HG03159 (cell line): ENCODE results near the gene MYL1.

Source experiments
- ATAC-seq: cut with Tn5 transposase; IDR thresholded peaks from one replicate; pipeline ENCODE4 v1.9.1; 2021; ENCODE audit warnings: mild to moderate bottlenecking, moderate library complexity; ENCODE audit not compliant: unreplicated experiment

The MYL1 gene

DNA sequence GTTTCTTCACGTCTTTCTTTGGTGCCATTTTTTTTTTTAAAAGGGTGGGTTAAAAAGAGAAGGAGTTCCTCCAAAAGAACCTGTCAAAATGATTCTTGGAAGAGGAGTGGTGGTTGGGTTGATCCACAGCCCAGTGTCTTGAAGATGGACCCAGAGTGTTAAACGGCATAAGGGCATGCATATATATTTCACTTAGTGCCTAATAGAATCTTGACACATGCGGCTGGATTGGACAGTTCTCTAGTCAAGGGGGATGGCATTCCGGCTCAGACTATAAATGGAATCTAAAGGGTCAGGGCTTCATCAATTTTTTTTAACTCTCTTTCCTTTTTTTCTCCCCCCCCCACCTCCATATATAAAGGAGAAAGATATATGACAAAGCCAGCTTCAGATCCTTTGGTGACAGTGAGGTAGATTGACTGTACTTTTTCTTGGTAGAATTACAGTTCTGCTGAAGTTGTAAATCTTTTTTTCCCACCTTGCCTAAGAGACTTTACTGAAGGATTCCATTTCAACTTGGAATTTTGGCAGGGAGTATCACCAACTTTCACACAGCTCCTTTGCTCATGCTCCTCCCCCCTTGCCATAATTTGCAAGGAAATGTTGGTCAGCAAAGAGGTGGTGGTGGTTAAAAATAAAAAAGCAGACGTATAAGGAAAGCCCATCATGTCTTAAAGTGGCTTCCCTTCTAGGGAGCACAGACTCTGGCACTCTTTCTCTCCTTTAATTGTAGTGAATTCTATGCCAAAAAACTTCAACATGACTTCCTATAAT is at the start of gene MYL1:
MYL1 (minus strand) TSS at position 160 of the 774 bp plus-strand sequence; CDS start at position 28, 132 bp downstream.
- ATAC-seq: no peak

DNA sequence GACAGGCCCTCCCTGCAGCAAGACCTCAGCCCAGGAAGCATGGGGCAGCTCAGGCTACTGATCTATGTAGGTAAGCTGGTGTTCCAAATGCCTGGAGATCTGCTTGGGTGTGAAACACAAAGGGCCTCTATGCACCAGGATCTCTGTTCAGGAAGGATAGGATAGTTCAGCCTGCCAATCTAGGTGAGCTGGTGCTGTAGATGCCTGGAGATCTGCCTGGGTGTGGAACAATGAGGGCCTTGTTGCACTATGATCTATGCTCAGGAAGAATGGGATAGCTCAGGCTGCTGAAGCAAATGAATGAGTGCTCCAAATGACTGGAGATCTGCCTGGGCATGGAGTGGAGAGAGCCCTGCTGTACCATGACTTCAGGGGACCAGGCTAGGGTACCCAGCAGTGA is 48.9 kb upstream of the MYL1 start:
- no peak for ATAC-seq

DNA sequence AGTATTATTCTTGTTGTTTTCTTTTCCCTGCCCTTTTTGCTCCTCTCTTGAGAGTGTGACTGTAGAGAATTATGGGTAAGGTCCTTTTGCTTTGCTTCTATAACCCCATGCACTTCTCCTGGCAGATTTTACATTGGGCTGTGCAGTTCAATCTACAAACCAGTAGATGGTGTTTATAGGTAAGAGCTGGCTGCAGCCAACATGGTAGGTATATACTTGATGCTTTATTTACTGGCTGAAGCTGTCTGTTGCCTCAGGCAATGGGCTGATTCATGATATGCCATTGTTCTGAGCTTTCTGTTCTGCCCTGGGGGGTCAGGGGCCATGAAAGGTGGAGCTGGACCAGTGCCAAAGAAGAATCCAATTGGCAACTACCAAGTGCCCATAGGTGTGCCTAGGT is 48.3 kb upstream of the MYL1 start:
- ATAC-seq: peak; percentile 71

DNA sequence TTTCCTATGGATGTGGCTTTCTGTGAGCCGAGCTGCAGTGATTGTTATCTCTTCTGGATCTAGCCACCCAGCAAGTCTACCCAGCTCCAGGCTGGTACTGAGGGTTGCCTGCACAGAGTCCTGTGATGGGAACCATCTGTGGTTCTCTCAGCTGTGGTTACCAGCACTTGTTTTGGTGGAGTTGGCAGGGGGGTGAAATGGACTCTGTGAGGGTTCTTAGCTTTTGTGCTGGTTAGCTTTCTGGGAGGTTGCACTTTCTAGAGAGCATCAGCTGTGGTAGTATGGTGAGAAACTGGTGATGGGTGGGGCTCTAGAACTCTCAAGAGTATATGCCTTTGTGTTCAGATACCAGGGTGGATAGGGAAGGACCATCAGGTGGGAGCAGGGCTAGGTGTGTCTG is 45.4 kb upstream of the MYL1 start:
- no peak for ATAC-seq

DNA sequence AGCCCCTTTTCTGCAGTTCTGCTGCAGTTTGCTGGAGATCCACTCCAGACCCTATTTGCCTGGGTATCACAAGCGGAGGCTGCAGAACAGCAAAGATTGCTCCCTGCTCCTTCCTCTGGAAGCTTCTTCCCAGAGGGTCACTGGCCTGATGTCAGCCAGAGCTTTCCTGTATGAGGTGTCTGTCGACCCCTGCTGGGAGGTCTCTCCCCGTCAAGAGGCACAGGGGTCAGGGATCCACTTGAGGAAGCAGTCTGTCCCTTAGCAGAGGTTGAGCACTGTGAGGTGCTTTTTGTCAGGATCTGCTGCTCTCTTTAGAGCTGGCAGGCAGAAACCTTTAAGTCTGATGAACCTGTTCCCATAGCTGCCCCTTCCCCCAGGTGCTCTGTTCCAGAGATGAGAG is 42.0 kb upstream of the MYL1 start:
- ATAC-seq: no peak

DNA sequence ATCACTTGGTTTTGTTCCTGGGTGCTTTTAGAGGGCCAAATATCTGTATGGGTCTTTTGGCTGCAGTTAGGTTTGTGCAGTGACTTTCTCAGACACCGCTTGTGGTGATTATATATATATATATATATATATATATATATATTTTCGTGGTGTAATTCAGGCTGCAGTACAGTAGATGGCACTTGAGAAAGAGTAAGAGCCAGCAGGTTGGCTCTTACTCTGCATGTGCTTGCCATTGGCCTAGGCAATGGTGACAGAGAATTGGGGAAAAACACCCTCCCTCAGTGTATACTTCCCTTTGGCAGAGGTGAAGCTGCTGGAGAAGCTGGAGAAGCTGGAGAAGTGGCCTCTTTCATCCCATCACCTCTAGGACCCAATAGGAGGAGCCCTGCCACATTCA is 22.2 kb upstream of the MYL1 start:
- ATAC-seq: no peak

DNA sequence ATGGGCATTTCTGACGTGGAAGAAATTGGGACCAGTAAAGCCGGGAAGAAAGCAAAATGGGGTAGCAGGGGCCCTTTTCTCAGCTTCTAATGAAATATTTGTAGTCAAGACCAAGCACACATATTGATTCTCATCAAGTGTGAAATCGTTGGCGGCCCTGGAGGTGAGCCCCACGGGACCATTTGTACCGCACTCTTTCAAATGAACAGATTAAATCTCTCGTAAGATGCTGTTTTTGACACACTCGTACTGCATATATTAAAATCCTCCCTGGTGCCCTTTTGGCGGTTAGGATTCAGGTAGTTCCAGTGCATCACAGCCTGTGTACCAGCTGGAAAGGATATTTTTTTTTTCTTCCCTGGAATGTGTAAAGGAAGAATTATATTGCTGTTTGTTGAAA is 9.9 kb upstream of the MYL1 start:
- no peak for ATAC-seq

DNA sequence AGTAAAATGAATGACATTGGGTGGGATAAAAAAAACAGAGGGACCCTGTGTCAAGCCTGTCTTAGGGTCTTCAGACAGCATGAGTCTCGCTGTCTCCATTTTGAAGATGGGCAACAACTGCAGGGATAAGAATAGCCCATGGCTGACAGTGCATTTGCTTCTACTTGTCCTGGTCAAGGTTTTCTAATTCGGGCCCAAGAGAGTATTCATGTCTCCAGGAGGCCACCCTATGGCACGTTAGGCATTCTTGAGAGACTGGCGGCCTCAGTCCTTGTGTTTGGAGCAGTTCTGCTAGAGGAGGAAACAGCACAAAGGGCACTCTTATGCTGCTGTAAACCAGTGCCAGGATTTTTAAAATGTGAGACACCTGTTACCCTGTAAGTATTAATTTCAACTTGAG is 9.5 kb upstream of the MYL1 start:
- ATAC-seq: no peak

DNA sequence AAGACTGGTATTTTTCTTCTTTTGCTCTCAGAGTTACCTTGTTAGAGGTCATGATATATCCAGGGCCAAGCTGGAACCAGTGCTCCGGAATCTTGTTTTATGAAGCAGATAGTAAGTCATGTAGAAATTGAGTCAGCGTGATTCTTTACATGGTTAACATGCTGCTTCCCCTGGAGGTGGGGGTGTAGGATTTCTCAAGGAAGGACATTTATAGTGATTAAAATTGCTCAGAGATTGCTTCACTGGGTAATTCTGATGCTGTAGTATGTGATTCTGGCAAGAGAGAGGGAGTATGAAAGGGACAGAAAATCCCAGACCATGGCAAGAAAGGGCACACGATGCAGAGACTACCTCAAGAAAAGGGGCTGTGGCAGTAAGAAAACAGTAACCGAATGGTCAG is 8.0 kb upstream of the MYL1 start:
- no peak for ATAC-seq

DNA sequence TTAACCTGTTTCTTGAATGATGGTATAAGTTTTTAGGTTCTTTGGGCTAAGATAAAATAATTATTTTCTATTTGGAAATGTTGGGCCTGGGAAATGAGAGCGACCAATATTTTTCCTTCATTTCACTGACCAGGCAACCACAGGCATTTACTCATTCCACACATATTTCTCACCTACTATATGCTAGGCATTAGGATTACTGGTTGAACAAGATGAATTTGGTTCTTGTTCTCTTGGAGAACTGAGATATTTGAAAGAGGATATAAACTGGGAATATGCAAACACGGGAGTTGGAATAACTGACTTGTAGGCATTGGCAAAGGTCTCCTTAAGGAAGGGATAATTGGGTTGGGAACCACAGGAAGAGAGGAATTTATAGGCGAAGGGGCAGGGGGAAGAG is 3.9 kb upstream of the MYL1 start:
- no peak for ATAC-seq

DNA sequence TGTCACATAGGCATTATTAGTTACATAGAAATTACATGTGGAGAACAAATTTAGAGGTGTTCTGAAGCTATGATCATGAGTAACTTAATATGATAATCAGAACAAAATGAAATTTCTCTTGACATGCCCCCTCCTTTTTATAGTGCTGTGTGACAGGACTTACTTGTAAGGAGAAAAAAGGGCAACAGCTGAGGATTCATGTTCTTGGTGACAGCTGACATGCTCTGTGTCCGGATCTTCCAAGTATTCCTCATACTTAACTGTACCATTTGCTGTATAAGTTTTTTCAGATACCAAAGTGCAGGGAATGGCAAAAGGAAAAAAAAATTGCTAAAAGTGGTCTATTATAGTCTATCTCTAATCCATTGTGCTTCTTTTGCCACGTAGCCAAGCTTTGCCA is 3.5 kb upstream of the MYL1 start:
- no peak for ATAC-seq

DNA sequence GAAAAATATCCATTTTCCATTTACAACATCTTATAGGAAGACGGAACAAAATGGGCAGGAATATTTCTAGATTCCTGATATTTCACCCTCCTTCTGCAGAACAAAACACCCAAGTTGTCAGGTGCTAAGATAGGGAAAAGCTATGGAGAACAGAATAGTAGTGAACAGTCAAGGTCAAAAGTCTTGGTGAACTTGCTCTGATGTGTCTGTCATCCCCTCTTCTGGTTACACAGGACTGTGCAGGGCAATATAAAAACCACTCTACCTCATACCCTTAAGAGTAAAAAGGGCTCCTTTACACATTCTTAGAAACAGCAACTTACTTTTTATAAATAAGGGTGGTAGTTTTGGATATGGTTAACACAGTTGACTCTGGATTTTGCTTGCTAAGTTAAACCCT is 4.4 kb downstream of the MYL1 start:
- no peak for ATAC-seq

DNA sequence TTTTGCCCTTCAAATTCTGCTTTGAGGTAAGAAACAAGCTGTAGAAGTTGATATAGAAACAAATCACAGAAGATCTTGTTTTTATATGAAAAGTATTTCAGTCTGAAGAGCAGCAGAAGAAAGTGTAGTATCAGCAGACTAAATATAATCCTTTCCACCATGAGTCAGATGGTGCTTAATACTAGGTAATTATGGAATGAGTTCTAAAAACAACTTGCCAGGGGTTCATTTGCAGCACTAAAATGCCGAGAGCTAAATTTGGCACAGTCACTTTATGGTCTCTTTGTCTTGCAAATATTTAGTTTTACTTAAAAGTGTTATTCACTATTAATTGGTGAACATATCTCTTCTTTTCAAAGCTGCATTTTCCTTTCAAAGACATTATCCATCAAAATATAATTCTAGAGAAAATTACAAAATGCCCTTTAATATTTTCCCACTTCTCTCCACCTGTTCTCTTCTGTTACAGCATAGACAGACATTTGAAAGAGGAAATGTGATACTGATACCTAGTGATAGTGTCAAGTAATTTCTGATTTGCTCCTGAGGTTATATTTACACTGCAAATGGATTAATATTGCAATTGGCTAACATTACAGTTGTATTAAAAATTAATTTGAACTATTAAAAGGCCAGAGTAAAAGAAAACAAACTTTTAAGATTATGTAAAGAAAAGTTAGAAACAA is 5.3 kb downstream of the MYL1 start:
- no peak for ATAC-seq

DNA sequence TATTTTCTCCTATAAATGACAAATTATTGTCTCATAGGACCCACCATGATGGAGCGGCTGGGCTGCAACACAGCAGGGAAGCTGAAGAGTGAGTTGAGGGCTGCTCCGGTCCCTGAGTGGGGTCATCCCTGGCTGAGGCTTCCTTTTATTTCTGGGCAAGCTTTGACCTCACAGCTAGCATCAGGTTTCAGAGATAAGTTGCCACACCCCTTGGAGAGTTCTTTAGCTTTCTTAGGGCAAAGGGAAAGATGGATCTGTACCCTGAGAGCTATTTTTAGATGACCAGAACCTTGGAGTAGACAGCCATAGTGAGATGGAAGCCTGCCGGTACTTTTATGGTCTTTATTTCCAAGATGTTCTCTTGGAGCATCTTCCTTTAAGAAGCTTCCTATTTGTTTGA is 11.5 kb downstream of the MYL1 start:
- no peak for ATAC-seq

DNA sequence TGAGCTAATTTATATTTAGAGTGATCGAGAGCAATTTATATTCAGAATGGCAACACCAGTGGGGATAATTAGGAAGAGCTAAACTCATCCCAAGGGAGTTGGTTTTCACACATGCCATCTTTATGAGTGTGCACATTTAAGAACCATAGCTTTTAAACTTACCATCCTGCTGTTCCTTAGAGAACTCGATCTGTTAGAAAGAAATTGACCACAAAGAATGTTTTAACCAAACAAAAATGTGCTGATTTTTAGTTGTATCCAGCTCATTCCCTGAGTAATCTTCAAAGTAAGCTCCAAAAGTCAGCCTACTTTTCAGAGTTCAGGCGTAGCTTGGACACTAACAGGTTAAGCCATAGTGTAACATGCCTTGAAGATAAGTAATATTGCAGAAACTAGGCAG is 12.6 kb downstream of the MYL1 start:
- no peak for ATAC-seq

DNA sequence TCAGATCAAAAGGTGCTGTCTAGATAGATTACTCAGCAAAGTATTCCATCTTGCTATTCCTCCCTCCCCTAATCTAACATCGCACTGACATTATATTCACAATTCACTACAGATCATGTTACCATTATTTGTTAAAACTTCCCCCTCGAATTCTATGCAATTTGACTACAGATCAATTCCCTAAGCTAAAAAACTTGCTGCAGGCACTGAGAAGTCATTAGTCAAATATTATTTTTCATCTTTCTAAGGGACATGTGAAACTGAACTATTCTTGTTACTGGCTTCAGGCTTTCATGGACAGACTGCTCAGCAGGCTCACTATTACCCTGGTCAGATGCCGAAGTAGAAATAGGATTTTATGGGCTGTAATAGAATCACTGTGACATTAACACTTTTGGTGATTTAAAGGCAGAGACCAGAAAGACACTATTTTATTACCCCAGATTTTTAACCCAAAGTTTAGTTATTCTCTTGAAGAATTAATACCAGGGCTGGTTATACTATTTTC is 15.1 kb downstream of the MYL1 start:
- ATAC-seq: no peak

DNA sequence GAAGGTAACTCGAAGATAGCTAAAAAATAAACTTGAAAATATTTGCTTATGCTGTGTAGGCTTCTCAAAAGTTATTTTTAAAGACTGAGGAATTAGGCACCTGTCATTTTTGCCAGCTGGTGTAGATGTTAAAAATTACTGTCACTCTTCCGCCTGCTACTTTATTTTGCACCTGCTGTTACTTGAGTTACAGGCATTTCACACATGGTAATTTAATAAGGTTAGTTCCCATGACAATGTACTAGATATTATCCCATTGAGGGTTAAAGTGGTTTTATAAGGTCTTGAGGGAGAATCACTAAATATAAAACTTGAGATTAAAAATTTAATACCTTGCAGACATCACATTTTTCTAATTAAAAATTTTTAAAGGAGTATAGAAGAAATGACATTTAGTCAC is 26.6 kb downstream of the MYL1 start:
- no peak for ATAC-seq

DNA sequence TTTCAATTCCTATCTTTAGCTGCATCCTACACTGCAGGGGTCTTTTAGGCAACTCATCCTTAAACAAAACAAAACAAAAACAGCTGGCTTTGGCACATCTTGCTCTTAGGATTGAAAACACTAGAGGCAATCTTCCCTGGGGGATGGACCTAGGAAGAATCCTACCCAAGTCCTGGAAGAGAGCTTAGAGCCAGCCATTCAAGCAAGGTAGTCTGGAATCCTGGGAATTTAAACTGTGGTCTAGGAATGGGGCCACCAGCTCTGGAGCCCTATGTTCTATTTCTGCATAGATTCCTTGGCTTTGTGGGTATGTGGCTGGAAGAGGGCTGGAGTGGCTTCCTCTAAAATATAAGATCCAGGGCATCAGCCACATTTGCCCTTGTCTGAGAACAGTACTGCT is 27.7 kb downstream of the MYL1 start:
- ATAC-seq: no peak

DNA sequence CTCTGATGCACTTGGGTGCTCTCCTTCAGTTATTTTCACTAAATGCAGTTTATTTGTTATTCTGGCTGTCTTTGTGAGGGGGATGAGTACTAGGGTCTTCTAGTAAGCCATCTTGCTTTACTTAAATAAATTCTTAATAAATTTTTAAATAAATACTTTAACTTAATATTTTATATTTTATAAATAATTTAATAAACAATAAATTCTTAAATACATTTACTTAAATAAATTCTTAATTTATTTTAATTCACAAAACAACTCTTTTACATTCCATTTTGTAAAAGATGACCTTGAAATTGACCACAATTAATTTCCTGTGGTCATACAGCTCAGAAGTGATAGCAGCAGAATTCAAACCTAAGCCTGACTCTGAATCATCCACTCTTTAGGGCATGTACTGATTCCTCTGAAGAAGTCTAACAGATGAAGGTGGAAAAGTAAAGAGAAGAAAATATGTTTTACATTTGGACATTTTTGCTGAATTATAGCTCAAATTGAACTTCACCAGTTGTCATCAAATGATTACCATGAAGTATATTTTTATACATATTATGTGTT is 28.8 kb downstream of the MYL1 start:
- ATAC-seq: no peak

DNA sequence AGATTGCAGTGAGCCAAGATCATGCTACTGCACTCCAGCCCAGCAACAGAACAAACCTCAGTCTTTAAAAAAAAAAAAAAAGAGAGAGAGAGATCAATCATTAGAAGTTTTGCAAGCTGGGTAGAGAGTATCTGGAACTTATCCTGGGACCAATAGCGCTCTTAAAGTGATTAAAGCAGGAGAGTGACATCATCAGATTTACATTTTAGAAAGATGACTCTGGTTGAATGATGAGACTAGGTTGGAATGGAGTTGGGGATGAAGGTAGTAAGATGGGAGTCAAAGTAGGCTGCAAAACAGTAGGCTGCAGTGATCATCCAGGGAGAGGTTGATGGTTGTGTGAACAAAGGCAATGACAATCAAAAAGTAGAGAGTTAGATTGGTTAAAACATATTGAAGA is 37.8 kb downstream of the MYL1 start:
- no peak for ATAC-seq

DNA sequence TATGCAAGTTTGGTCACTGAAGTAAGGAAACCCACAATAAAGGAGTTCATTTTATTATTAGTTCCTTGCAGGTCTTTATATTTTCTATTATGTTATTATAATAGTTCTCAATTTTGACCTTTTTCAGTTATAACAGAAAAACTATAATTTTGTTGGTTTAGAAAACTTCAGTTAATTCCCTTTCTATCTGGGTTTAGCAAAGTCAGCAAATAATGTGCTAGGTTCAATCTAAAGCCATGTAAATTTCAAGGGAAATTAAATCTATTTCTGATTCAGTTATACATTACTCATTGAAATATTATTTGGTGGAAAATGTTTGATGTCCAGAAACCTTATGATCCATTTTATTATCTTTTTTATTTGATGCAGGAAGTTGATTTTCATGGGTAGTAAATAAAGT is 43.7 kb downstream of the MYL1 start:
- no peak for ATAC-seq

DNA sequence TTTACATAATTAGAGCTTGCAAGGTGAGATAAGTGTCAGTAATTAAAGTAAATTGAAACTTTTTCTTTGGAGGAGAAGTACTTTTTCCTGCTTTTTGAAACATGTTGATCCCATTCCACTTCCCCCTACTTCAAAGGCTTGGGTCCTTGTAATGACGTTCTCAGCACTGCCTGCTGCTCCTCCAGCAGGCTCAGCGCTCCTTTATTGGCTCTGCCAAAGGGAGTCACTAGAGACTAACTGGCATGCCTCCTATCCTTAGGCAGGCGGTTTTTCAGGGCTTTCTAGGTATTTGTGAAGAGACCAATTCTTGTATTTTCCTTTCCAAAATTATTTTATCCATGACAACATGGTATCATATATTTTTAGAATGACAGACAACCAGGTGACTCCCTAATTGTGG is 45.8 kb downstream of the MYL1 start:
- no peak for ATAC-seq
